Neutrophil (primary cell): ENCODE data around the gene SLC22A12.
"Not testable (repeated sequence)": the region's sequence is repeated elsewhere in the genome, so short reads cannot be mapped to it uniquely, and the experiment has no call there.

Experiments
- H3K27ac ChIP-seq: fragments of 200-600 bp; sonication (generic); 2 replicates; pipeline ENCODE4 v1.5.1; 2016; ENCODE audit warnings: mild to moderate bottlenecking, moderate library complexity
- H3K27me3 ChIP-seq: fragments of 200-600 bp; sonication (generic); 2 replicates; pipeline ENCODE4 v1.6.0; 2016; ENCODE audit warnings: mild to moderate bottlenecking
- H3K36me3 ChIP-seq: fragments of 200-600 bp; sonication (generic); 2 replicates; pipeline ENCODE4 v1.5.1; 2017
- H3K4me1 ChIP-seq, 2 experiments: fragments of 200-600 bp in 1 of 2; sonication (generic) in 1 of 2; 1 replicate in 1 of 2; 2 replicates in 1 of 2; pipeline versions ENCODE4 v1.5.1 to v1.6.1; 2013 to 2016; ENCODE audit warnings: low read depth in 1 of 2, low read length in 1 of 2, mild to moderate bottlenecking in 1 of 2, moderate library complexity in 1 of 2; ENCODE audit not compliant: control insufficient read depth in 1 of 2, insufficient read depth in 1 of 2
- H3K4me3 ChIP-seq, 2 experiments: fragments of 200-600 bp in 1 of 2; sonication (generic) in 1 of 2; 1 replicate in 1 of 2; 2 replicates in 1 of 2; pipeline ENCODE4 v1.5.1; 2013 to 2016; ENCODE audit warnings: low read depth in 1 of 2, low read length in 1 of 2, mild to moderate bottlenecking in 1 of 2, moderate library complexity in 1 of 2
- H3K9me3 ChIP-seq: fragments of 200-600 bp; sonication (generic); 2 replicates; pipeline ENCODE4 v1.5.1; 2016
- CTCF ChIP-seq: fragments of 200-600 bp; sonication (generic); IDR thresholded peaks from 2 replicates; pipeline ENCODE4 v1.5.1; 2016; ENCODE audit warnings: antibody characterized with exemption

Gene SLC22A12

GRCh38 chr11:64592234-64592615 lies 1.2 kb downstream of the SLC22A12 start:
- Histone ChIP-seq H3K4me1 (no peaks in the 10 kb centered on the region), H3K4me3 (no peak overlapping the region), H3K27me3 (no peaks in the 10 kb centered on the region), H3K27ac (no peak overlapping the region), H3K36me3 (no peaks in the 10 kb centered on the region), H3K9me3 (no peaks in the 10 kb centered on the region)
- TF ChIP-seq CTCF, result no peak

GRCh38 chr11:64592656-64593055 lies 1.6 kb downstream of the SLC22A12 start:
- H3K4me3 ChIP-seq, result no peak overlapping the region
- no peaks in the 10 kb centered on the region for H3K9me3 ChIP-seq
- no peak overlapping the region for H3K27ac ChIP-seq
- TF ChIP-seq CTCF, result no peak
- H3K27me3 ChIP-seq, result no peaks in the 10 kb centered on the region
- H3K36me3 ChIP-seq, result no peaks in the 10 kb centered on the region
- H3K4me1 ChIP-seq, result no peaks in the 10 kb centered on the region

GRCh38 chr11:64593156-64594105 lies 2.4 kb downstream of the SLC22A12 start:
- no peaks in the 10 kb centered on the region for H3K9me3 ChIP-seq
- H3K27ac ChIP-seq, result no peak overlapping the region
- no peak for TF ChIP-seq CTCF
- H3K36me3 ChIP-seq, result no peaks in the 10 kb centered on the region
- no peaks in the 10 kb centered on the region for H3K4me1 ChIP-seq
- no peaks in the 10 kb centered on the region for H3K27me3 ChIP-seq
- H3K4me3 ChIP-seq, result no peak overlapping the region

- H3K36me3 ChIP-seq, result no peaks in the 10 kb centered on the region
- no peaks in the 10 kb centered on the region for H3K9me3 ChIP-seq
- TF ChIP-seq CTCF, result no peak
- H3K27me3 ChIP-seq, result no peaks in the 10 kb centered on the region
- H3K4me1 ChIP-seq, result no peaks in the 10 kb centered on the region
- no peak overlapping the region for H3K27ac ChIP-seq
- H3K4me3 ChIP-seq, result no peak overlapping the region
These were observed 3.3 kb downstream of the SLC22A12 start for GRCh38 chr11:64594159-64594939.

- not testable (repeated sequence) for H3K4me1 ChIP-seq, H3K9me3 ChIP-seq, H3K4me3 ChIP-seq, H3K27ac ChIP-seq, H3K27me3 ChIP-seq, H3K36me3 ChIP-seq
These were observed 4.9 kb downstream of the SLC22A12 start for GRCh38 chr11:64595922-64596321.

- no peak overlapping the region for H3K4me3 ChIP-seq
- no peak overlapping the region for H3K27ac ChIP-seq
- no peaks in the 10 kb centered on the region for H3K4me1 ChIP-seq
- no peaks in the 10 kb centered on the region for H3K27me3 ChIP-seq
- H3K36me3 ChIP-seq, result no peaks in the 10 kb centered on the region
- TF ChIP-seq CTCF, result no peak
- H3K9me3 ChIP-seq, result no peaks in the 10 kb centered on the region
These were observed 6.7 kb downstream of the SLC22A12 start for GRCh38 chr11:64597671-64598101.
